GM10248 (cell line): ENCODE data around the gene ATP6V0C.

Experiments
- CTCF ChIA-PET: fragments of 300-600 bp; sonication (Branson Sonifier 250); formaldehyde crosslinking; extraction: SDS; loops from one replicate; lab custom pipeline; 2021; ENCODE audit warnings: antibody characterized with exemption; lab: Yijun Ruan, JAX
- POLR2A ChIA-PET: fragments of 350-650 bp; sonication (Branson Sonifier 250); formaldehyde crosslinking; extraction: SDS; loops from one replicate; lab custom pipeline; 2020; ENCODE audit warnings: antibody characterized with exemption; lab: Yijun Ruan, JAX
- DNase-seq: peaks from one replicate; pipeline ENCODE4 v3.0.0; 2012; ENCODE audit errors: extremely low spot score
- CTCF ChIP-seq: IDR thresholded peaks from 2 replicates; pipeline ENCODE4 v1.5.1; 2012; ENCODE audit warnings: mild to moderate bottlenecking, low read depth; ENCODE audit errors: extremely low read depth, missing control alignments, control extremely low read depth

ATP6V0C gene

GRCh38 chr16:2520784-2521531, 7.2 kb downstream of the ATP6V0C start:
- TF ChIP-seq CTCF, result no peak
- ChIA-PET POLR2A (interaction anchor here (1.1 to 1.7 kb wide), 4 partner anchors 8 to 14 kb away, joined by 4 to 9 read pairs (median 5); partner anchors contain the start of gene CEMP1), CTCF (interaction anchor here (1.4 kb wide), 1 partner anchor 19 kb away, joined by 3 read pairs; no protein-coding TSS in a partner anchor)
- peak; percentile 58 for DNase-seq

- no peak for DNase-seq
- ChIA-PET POLR2A (interaction anchor here (0.6 kb wide), 2 partner anchors 8 to 582 kb away, joined by 6 read pairs; no protein-coding TSS in a partner anchor), CTCF (no interaction called here)
- no peak for TF ChIP-seq CTCF
Observed at GRCh38 chr16:2523801-2524231, 10.1 kb downstream of the ATP6V0C start.

DNA sequence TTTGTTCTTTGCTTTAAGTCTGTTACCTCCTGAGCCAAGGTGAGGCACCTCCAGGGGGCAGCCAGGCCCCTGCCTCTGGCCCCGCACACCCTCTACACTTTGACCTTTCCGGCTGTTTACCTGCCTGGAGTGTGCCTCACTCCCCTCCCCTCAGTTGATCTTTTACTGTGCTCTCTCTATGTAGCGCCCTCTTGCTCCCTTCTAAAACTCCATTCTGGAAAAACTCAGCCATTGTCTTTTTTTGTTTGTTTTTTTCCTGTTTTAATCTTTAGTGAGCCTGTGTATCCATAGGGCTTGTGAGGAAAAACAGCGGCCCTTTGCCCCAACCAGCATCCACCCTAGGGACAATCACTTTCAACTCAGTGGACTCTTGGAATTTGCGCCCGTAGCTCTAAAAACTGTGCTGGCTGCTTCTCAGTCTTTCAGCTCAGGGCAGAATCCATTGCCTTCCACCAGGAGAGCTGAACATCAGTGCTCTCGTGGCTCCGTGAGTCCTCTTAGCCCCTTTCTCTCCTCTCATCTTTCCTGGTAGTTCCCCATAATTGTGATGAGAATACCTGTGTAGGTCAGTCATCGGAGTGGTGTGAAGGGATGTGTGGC, 10.7 kb downstream of the ATP6V0C start:
- ChIA-PET CTCF (no interaction called here), POLR2A (interaction anchor here (0.6 kb wide), 1 partner anchor 9 kb away, joined by 6 read pairs; no protein-coding TSS in a partner anchor)
- DNase-seq, result no peak
- no peak for TF ChIP-seq CTCF

- TF ChIP-seq CTCF, result no peak
- DNase-seq, result no peak
- ChIA-PET POLR2A (no interaction called here), CTCF (no interaction called here)
Observed at GRCh38 chr16:2526135-2526534, 12.4 kb downstream of the ATP6V0C start.

GRCh38 chr16:2527071-2527783, 13.5 kb downstream of the ATP6V0C start:
- DNase-seq, result no peak
- ChIA-PET POLR2A (no interaction called here), CTCF (no interaction called here)
- no peak for TF ChIP-seq CTCF

GRCh38 chr16:2527784-2528100, 14.0 kb downstream of the ATP6V0C start:
- POLR2A ChIA-PET, result no interaction called here
- CTCF ChIA-PET, result no interaction called here

More at GRCh38 chr16:2527784-2528100, 14.0 kb downstream of the ATP6V0C start:
- no peak for DNase-seq
- TF ChIP-seq CTCF, result no peak
